GM19452 (cell line): ENCODE measurements around the gene PLEKHB2.
"Not testable (repeated sequence)": the region's sequence is repeated elsewhere in the genome, so short reads cannot be mapped to it uniquely, and the experiment has no call there.

ENCODE experiments used
- ATAC-seq: cut with Tn5 transposase; IDR thresholded peaks from one replicate; pipeline ENCODE4 v1.9.1; 2021; ENCODE audit not compliant: unreplicated experiment

PLEKHB2 gene, protein sequence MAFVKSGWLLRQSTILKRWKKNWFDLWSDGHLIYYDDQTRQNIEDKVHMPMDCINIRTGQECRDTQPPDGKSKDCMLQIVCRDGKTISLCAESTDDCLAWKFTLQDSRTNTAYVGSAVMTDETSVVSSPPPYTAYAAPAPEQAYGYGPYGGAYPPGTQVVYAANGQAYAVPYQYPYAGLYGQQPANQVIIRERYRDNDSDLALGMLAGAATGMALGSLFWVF

DNA sequence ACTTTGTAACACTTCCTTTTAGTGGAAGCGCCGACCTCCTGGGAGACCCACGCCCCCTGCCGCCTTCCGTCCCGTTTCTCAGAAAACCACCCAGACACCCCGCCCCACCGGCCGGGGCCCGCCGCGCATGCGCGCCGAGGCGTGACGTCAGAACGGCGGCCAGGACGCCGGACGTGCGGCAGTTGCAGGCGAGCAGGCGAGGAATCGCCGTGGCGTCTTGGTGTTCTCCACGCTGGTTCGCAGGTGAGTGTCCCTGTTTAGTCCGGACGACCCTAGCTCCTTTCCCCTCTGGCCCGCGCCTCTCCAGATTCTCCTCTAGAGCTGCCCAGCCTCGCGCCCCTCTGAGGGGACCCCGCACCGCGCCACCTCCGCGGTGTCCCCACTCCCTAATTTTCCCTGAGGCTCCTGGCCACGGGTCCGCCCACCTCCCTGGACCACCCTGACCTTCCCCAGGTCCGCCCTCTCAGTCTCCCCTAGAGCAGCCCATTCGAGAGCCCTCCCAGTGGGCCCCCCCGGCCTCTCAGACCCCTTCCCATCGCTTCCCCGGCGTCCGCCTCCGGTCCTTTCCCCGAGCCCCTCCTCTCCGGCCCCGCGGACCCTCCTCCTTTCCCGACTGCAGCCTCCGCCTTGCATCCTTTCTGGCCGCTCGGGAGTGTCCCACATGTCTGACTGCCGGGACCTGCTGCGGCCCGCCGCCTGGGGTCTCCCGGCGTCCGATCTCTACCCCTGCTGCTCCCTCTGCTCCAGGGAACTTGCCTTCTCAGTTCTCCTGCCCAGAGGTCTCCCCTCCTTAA, at the start of gene PLEKHB2:
TSS of gene PLEKHB2 (plus strand) at position 181 of the 794 bp plus-strand sequence. CDS start 15,606 bp downstream, outside the sequence.
- ATAC-seq: peak; percentile 75

DNA sequence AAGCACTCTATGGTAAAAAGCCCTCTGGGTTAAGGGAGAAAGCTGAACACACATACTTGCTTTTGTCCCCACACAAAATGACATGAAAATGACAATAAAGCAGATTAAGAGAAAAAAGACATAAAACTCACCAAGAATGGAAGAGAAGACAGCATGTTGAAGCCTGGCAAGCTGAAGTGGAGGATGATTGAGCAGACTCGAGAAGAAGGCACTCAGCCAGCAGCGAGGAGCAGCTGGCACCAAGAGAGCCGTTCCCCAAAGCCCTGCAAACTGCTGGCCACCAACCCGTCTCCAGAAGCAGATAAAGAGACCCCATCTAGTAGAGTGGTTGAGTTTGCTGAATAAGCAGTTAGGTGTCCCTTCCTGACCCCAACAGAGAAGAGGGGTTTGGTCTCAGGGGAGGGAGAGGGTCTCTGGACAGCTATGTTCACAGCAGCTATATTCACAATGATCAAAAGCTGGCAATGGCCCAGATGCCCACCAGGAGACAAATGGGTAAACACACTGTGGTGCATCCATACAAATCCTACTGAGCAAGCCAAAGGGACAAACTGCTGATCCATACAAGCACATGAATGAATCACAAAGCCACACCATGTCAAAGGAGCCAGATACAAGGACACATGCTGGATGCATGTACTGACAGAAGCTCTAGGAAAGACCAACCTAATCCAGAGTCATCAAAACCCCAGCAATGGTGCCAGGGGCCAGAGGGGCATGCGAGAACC, 48.8 kb upstream of the PLEKHB2 start:
- no peak for ATAC-seq

DNA sequence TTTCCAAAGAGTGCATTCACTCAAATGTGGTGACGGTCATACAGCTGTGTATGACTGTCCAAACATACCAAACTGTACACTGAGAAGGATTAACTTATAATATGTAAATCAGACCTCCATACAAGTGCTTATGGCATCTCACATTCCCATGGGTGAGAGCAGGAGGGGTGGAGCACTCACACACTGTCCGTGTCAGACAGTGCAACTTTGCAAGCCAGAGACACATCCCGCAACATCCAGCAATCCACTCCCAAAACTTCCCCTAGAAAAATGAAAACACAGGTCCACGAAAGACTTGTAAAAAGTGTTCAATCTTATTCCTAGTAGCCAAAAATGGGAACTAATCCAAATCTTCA, 48.2 kb upstream of the PLEKHB2 start:
- no peak for ATAC-seq

DNA sequence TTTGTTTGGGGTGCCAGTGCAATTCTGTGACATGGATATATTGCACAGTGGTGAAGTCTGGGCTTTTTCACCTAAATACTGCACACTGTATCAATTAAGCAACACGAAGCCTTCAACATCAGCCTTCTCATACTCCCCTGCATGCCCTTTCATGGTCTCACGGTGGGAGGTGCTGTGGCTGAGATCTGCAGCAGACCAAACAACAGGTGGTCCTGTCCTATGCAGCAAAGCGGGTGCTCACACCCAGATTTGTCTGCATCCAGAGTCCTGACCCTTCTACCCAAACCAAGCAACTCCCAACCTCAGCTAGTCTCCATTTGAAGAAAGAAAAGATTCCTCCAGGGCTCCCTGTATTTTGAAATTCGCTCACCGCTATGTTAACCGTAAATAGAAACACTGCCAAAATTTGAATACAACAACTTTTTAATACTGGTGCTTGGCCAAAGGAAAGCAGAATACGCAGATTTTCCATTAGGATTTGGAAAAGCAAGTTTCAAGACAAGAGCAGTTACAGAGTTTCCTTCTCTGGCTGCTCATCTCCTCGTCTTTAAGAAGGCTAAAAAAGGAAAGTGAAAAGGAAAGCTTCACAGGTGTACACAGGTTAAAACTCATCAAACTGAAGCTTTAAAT, 46.8 kb upstream of the PLEKHB2 start:
- ATAC-seq: no peak

DNA sequence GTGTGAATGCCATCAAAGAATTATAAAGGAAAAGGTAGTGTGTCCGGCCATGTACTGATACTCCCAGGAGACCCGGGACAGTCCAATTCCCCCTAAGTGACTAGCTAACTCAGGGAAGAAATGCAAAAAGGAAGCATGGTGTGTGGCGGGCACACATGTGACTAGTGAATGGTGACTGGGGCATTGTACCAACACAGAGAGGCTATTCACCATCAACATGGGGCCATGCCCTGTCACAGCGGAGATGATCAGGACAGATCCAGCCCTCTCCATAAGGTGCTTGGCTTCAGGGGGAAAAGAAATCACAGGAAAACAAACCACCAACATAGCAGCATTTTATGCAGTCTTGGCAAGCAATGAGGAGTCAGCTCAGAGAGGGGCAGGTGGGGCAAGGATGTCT, 46.2 kb upstream of the PLEKHB2 start:
- no peak for ATAC-seq

DNA sequence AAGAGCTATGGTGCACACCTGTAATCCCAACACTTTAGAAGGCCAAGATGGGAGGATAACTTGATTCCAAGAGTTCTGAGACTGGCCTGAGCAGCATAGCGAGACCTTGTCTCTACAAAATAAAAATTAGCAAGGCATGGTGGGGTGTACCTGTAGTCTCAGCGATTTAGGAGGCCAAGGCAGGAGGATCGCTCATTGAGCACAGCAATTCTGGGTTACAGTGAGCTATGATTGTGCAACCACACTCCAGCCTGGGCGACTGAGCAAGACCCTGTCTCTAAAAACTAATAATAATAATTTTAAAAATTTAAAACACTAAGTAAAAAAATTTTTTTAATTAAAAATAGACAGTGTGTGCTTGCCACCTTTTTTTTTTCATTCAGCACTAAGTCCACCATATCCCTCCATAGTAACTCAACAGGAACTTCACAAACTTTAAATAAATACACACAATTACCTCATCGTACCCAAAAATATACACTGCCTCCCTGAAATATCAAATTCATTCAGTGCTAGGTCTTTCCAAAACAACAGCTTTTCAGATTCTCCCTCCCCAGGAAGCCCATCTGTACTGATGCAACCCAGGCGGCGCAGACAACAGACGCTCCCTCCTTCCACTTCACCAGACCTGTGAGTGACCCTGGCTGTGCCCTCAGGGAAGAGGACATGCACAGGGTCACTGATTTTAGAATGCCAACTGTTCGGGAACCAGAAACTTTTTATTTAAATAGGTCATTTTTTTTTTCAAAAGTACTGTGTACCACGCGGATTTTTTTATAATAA, 41.4 kb upstream of the PLEKHB2 start:
- ATAC-seq: no peak

DNA sequence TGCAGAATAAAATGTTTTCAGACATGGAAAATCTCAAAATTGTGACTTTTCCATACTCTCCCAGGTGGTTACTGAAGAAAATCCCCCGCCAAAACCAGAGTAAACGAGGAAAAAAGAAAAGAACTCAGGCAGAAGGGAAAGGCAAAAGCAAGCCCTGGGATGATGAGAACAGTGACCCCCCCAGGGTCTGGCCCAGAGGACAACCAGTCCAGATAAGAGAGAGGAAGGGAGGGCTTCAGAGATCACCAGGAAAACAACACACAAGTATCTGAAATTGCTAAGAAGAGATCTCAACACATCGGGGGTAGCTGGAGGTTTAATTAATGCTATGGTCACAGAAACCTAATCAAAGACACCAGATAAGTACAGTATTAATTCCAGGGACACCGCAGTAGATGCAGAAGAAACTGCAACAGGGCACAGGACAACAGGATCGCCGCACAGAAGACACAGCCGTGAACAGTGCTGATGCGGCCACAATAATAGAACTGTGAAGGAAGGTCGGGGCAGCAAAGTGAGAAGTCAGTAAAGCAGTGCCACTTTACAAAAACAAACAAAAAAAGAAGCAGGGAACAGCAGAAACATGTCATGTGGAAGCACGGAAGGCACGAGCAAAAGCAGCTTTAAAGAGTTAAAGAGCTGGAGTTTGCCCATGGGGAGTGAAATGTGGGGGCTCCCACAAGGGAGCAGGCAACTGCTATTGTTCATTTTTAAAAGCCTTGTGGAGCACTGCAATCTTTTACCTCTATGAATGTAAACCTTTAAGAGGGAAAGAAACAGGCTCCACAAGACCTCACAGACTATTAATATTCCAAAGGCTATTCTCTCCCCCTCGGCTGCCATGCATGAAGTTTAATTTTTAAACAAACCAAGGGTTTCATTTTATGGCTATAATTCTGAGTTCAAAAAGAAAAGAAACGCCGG, 40.3 kb upstream of the PLEKHB2 start:
- ATAC-seq: no peak

DNA sequence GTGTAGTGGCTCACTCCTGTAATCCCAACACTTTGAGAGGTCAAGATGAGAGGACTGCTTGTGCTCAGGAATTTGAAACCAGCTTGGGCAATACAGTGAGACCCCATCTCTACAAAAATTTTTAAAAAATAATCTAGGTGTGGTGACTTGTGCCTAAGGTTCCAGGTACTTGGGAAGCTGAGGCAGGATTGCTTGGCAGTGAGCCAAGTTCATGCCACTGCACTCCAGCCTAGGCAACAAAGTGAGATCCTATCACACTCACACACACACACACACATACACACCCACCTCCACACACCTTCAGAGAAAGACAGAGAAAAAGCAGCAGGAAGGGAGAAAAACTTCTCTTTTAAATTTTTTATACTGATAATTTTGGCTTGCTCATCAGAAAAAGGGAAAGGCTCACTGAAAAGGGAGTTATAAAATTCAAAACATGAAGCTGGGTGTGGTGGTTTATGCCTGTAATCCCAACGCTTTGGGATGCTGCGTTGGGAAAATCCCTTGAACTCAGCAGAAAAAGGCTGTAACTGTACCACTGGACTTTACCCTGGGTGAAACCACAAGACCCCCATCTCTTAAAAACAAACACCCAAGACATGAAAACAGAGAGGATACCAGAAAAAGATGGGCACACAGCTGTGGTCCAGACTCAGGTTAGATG, 37.5 kb upstream of the PLEKHB2 start:
- ATAC-seq: no peak

DNA sequence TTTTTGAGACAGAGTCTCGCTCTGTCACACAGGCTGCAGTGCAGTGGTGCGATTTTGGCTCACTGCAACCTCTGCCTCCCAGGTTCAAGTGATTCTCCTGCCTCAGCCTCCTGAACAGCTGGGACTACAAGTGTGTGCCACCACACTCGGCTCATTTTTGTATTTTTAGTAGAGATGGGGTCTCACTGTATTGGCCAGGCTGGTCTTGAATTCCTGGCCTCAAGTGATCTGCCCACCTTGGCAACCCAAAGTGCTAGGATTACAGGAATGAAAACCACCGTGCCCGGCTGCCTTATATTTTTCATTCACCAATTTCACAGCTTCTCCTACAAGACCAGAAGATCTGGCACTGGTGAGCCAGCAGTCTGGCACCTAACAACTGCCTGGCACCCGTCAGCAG, 37.0 kb upstream of the PLEKHB2 start:
- ATAC-seq: not testable (repeated sequence)

DNA sequence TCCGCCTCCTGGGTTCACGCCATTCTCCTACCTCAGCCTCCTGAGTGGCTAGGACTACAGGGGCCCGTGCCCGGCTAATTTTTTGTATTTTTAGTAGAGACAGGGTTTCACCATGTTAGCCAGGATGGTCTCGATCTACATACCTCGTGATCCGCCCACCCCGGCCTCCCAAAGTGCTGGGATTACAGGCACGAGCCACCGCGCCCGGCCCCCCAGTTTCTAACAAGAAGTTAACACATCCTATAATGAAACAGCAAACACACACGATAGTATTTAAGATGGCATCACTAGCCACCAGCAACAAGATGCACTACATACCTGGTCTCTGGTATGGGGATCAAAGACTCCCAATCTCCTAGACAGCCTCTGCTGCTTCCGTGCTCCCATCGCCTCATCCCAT, 29.6 kb upstream of the PLEKHB2 start:
- ATAC-seq: not testable (repeated sequence)

DNA sequence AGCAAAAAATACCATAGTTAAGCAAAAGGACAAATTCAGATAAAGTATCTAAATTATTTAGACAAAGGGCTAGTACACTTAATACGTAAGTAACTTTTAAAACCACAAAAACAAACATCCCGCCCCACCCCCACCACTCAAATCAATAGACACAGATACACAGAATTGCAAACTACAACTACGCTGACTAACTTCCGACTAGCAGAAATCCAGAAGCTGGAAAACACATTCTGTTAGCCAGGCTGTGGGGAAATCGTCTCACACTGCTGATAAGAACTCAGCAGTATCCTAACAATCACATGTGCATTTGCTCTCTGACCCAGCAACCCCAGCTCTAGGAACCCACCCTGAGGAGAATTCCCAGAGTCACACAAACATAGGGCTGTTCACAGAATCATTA, 28.4 kb upstream of the PLEKHB2 start:
- ATAC-seq: no peak

DNA sequence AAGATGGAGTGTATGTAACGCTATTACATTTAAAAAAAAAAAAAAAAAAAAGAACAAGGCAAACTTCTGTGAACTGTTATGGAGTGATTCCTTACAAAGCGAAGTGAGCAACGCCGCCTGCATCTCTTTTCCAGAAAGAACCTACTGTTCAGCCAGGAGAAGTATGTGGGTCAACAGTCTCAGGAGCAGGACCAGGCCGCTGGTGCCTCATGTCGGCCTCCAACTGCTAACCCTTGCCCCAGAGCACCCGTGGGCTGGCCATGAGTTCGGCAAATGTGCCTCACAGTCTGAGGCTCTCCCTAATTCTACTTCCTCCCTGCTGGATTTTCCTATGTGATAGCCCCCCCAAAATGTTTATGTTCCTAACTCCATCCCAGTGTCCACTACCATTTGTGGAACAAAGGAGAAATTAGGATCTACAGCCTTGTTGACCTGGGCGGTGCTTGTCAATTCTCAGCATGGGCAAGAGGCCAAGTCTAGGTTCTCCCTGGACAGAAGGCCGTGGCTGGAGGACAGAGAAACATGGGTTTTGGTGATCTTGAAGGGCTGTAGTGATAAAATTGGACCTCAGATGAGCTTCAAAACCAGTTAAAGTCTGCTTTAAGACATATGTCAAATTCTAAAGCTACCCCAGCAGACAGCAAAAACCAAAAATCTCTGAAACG, 27.8 kb upstream of the PLEKHB2 start:
- ATAC-seq: no peak

DNA sequence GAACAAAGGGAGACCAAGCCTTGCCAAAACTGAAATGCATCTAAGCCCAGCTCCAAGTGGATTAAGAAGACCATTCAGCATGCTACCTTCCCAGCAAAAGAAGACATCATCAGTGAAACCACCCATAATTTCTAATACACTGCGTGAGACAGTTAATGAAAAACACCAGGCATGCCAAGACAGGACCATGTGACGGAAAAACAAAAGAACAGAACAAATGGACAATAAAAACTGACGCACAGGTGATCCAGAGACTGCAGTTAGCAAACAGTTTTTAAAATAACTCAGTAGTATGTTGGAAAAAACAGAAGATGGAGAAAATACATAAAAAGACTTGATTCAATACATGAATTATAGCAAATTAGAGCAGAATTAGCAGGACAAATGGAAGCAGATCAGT, 27.2 kb upstream of the PLEKHB2 start:
- no peak for ATAC-seq

DNA sequence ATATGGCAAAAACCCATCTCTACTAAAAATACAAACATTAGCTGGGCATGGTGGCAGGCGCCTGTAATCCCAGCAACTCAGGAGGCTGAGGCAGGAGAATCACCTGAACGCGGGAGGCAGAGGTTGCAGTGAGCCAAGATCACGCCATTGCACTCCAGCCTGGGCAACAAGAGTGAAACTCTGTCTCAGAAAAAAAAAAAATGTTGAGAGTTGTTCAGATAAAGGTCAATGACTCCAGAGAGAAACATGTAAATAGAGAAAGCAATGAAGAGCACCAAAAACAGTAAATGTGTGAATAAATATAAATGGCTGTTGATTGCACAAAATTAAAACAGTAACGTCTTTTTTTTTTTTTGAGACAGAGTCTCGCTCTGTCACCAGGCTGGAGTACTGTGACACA, 25.2 kb upstream of the PLEKHB2 start:
- not testable (repeated sequence) for ATAC-seq

DNA sequence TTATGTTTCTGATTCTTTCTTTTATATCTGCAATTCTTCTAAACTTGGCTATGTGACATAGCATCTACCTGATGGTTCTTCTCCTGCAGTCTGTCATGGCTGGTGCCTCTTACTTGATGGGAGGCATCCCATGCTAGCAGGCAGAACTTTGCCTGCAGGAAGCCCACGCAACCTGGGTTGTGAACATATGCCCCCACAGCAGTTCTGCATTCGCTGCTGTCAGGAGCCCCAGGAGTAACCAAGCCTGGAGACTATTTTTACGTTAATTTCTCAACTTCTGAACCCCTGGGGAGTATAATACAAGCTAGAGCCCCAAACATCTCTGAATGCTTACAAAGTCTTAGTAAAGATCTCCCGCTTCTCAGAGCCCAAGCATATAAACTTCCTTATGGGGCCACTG, 23.9 kb upstream of the PLEKHB2 start:
- ATAC-seq: no peak

DNA sequence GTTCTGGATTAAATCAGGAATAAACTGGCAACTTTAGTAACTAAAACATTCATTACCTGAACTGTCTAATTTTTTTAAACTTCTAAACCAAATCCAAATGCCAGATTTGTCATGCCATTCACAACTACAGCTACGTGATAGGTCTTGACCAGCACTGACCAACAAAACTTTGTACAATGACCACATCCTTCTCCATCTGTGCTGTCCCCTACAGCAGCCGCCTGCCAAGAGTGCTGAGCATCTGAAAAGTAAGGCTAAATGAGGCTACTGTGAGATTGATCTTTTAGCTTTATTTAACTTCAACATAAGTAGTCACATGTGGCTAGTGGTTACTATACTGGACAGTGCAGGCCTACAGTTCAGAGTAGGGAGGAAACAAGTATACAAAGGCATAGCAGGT, 19.5 kb upstream of the PLEKHB2 start:
- no peak for ATAC-seq

DNA sequence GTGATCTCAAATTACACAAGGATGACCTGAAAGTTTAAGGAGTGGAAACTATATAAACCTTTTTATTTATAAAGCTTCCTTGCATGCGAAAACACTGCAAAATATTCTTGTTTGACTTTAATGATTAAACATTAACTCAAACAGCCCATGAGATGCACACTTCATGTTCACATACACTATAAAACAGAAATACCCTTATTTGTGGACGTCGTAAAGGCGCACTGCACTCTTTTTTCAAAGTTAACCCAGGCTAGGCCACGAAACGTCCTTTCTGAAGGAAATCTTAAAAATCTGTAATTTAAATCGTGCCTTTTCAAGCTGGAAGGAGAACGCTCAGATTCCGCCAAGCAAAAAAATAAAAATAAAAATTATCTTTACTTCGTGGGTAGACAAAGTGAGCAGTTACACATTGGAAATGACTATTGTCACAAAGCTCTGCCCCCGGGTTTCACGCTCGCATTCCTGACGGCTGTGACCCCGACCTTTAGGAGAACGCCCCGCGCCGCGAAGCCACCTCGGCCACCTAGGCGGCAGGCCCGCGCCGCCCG, 12.6 kb upstream of the PLEKHB2 start:
- no peak for ATAC-seq

DNA sequence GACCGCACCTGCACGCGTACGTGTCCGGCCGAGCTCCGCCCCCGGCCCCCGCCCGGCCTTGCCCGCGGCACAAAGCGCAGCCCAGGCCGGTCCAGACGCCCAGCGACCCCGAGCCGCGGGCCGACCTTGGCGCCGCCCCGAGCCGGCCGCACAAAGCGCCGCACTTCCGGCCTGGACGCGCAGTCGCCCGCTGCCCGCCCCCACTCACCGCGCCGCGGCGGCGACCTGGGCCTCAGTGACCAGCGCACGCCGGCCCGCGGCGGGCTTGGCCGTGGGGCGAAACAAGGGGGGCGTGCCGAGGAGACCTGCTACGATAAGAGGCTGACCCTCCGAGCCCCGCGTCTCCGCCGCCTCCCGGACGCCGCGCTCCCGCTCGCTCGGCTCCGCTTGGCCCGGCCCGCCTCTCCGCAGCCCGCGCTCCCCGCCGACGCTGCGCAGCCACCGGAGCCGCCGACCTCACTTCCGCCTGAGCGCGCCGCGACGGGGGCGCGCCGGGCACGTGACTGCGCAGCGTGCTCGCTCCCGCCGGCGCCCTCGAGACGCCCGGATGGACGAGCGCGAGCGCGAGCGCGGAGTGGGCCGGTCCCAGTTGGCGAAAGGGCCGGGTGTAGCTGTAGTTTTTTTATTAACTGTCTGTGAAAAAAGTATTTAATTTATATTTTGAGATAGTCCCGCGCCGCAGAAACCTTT, 12.0 kb upstream of the PLEKHB2 start, which contains the start of gene FAM168B:
TSS of gene FAM168B (minus strand) at position 455 of the 690 bp plus-strand sequence. CDS start 10,814 bp downstream, outside the sequence.
- peak; percentile 82 for ATAC-seq
